ENCODE data around the gene PTBP2. TPM values are rescaled to one million over a fixed set of nuclear protein-coding genes. Genes with fewer than 3 reads are reported as not detected.
A peak's percentile ranks its signal among the peaks of the same experiment; 100 is the strongest.

PTBP2 gene
- total RNA-seq, 6 donors from 2014 or later, result 10.4 to 36.5 (median 14.4) TPM

- Histone ChIP-seq H3K4me3 (no peak overlapping the region), H3K27ac (no peak overlapping the region), H3K27me3 (no peaks in the 10 kb centered on the region), H3K4me1 (no peaks in the 10 kb centered on the region), H3K9me3 (no peaks in the 10 kb centered on the region), H3K36me3 (no peaks in the 10 kb centered on the region)
- no peak for DNase-seq
- TF ChIP-seq EP300 (IDR thresholded peaks at IDR 0.05) (no peak), POLR2AphosphoS5 (IDR thresholded peaks at IDR 0.05) (no peak), POLR2A (IDR thresholded peaks at IDR 0.05) (no peak)
- TF ChIP-seq, protein P1, sequence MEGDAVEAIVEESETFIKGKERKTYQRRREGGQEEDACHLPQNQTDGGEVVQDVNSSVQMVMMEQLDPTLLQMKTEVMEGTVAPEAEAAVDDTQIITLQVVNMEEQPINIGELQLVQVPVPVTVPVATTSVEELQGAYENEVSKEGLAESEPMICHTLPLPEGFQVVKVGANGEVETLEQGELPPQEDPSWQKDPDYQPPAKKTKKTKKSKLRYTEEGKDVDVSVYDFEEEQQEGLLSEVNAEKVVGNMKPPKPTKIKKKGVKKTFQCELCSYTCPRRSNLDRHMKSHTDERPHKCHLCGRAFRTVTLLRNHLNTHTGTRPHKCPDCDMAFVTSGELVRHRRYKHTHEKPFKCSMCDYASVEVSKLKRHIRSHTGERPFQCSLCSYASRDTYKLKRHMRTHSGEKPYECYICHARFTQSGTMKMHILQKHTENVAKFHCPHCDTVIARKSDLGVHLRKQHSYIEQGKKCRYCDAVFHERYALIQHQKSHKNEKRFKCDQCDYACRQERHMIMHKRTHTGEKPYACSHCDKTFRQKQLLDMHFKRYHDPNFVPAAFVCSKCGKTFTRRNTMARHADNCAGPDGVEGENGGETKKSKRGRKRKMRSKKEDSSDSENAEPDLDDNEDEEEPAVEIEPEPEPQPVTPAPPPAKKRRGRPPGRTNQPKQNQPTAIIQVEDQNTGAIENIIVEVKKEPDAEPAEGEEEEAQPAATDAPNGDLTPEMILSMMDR (IDR thresholded peaks at IDR 0.05), result no peak
- ATAC-seq (ENCODE audit: low FRiP score in 2 of 2), result no peak
These were observed 120.6 kb downstream of the PTBP2 start for GRCh38 chr1:96842215-96842614.

DNA sequence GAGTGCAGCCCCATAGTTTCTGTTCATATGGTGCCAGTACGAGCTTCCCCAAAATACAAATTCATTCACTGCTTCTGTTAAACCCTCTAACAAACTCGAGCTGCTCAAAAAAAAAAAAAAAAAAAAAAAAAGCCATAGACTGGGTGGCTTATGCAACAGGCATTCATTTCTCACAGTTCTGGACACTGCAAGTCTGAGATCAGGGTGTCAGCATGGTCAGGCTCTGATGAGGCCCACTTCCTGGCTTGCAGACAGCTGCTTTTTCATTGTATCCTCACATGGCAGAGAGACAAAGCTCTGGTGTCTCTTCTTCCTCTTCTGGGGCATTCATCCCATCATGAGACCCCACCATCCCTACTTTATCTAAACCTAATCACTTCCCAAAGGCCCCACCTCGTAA, 121.6 kb downstream of the PTBP2 start:
- no peak overlapping the region for H3K4me3 ChIP-seq
- H3K9me3 ChIP-seq, result no peaks in the 10 kb centered on the region
- H3K27ac ChIP-seq, result no peak overlapping the region
- TF ChIP-seq POLR2AphosphoS5 (IDR thresholded peaks at IDR 0.05), result no peak
- WGBS, 2 donors, result 66 to 72% methylated on average over 3 of the region's 3 CpGs
- no peak for DNase-seq
- no peaks in the 10 kb centered on the region for H3K4me1 ChIP-seq
- no peak for ATAC-seq (ENCODE audit: low FRiP score in 2 of 2)
- no peaks in the 10 kb centered on the region for H3K27me3 ChIP-seq
- H3K36me3 ChIP-seq, result no peaks in the 10 kb centered on the region

DNA sequence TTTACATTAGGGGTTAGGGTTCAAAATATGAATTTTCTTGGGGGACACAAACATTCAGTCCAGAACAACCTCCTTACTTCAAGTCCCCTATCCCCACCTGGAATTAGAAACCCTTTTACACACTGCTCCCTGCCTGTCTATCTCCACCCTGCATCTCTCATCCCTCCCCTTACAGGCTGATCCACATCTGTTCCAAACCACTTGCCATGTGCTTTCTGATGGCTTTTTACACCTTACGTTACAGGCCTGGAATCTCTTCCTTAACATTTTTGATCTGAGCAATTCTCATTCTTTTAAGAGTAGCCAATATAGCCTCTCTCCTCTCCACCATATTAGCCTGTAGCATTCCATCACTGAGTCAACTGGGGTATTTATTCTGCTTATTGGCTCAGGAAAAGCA, 122.0 kb downstream of the PTBP2 start:
- 92 to 95% methylated on average over 1 of the region's 1 CpG for WGBS, 2 donors
- DNase-seq (no peak), ATAC-seq (ENCODE audit: low FRiP score in 2 of 2) (no peak)
- Histone ChIP-seq H3K4me1 (no peaks in the 10 kb centered on the region), H3K36me3 (no peaks in the 10 kb centered on the region), H3K4me3 (no peak overlapping the region), H3K27ac (no peak overlapping the region), H3K9me3 (no peaks in the 10 kb centered on the region), H3K27me3 (no peaks in the 10 kb centered on the region)
- no peak for TF ChIP-seq POLR2AphosphoS5 (IDR thresholded peaks at IDR 0.05)
- TF ChIP-seq, protein P1 (IDR thresholded peaks at IDR 0.05), result no peak

DNA sequence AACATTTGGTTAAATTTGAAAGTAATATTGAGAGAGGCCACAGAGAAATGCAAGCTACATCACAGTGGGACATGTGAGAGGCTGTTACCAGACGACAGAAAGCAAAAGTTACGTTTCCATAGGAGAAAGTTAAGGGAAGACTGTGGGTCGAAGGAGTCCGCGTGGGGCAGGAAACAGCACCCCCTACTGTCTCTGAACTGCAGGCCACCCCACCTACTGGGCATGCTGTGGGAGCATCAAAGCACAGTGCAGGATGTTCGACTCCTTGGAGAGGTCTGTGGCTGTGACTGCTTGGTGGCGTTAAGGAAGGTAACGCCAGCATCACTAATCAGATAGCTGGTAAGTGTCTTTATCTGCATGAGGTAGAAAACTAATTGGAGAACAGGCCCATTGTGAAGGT, 123.9 kb downstream of the PTBP2 start:
- ATAC-seq (ENCODE audit: low FRiP score in 2 of 2), result peak; percentile 56 to 76
- Histone ChIP-seq H3K9me3 (no peaks in the 10 kb centered on the region), H3K4me1 (no peaks in the 10 kb centered on the region), H3K36me3 (no peaks in the 10 kb centered on the region), H3K27ac (no peak overlapping the region), H3K4me3 (no peak overlapping the region), H3K27me3 (no peaks in the 10 kb centered on the region)
- no peak for TF ChIP-seq POLR2A (IDR thresholded peaks at IDR 0.05)
- TF ChIP-seq, protein P1 (IDR thresholded peaks at IDR 0.05), result peak in 5 of 6 experiments; percentile 28 to 51 (median 43)
- peak in 1 of 2 donors; percentile 38 for DNase-seq
- 52 to 56% methylated on average over 8 of the region's 8 CpGs for whole genome bisulfite sequencing, 2 donors

- Histone ChIP-seq H3K27ac (no peak overlapping the region), H3K4me1 (peaks cover 0 to 8% (median 5%) of the 10 kb centered on the region in 4 donors), H3K27me3 (no peaks in the 10 kb centered on the region), H3K4me3 (no peak overlapping the region), H3K9me3 (no peaks in the 10 kb centered on the region), H3K36me3 (no peaks in the 10 kb centered on the region)
- ATAC-seq (ENCODE audit: low FRiP score in 2 of 2), result no peak
- 68 to 100% methylated on average over 1 to 2 of the region's 2 CpGs for WGBS, 2 donors
- TF ChIP-seq EP300 (IDR thresholded peaks at IDR 0.05) (no peak), POLR2AphosphoS5 (IDR thresholded peaks at IDR 0.05) (no peak)
- TF ChIP-seq, protein P1 (IDR thresholded peaks at IDR 0.05), result no peak
- no peak for DNase-seq
These were observed 140.3 kb downstream of the PTBP2 start for GRCh38 chr1:96861836-96862235.
